ENCODE measurements around the gene HS3ST3A1. TPM values are rescaled to one million over a fixed set of nuclear protein-coding genes. Genes with fewer than 3 reads are reported as not detected.
A peak's percentile ranks its signal among the peaks of the same experiment; 100 is the strongest.

HS3ST3A1 gene
- total and polyA plus RNA-seq, 2 of the 4 experiments (the other 2 are of a cell fraction), result 8.8 to 9.0 TPM

- H3K18ac ChIP-seq (ENCODE audit: low read depth, low read length), result peak overlapping the region; percentile 54; the same call in 1 of the 2 replicates
- TF ChIP-seq CEBPB (IDR thresholded peaks at IDR 0.05; ENCODE audit: low read depth, low read length), result peak; percentile 55
- no peak for TF ChIP-seq BHLHE40 (IDR thresholded peaks at IDR 0.05; ENCODE audit: low read depth, low read length)
- TF ChIP-seq CTCF (conservative IDR thresholded peaks at IDR 0.05; ENCODE audit: low read depth, low read length), result no peak
- ATAC-seq (ENCODE audit: low read depth) (peak; percentile 27; the same call in 1 of the 2 replicates), DNase-seq (no peak)
- peaks cover 16% of the 10 kb centered on the region for H3K4me1 ChIP-seq (ENCODE audit: control insufficient read depth, insufficient read depth, low read length)
- peak overlapping the region; percentile 54 for H2BK5ac ChIP-seq (ENCODE audit: low read depth, low read length, poor library complexity, severe bottlenecking)
- no peak overlapping the region; the same call in 1 of the 2 replicates for H3K14ac ChIP-seq (replicated peaks; ENCODE audit: low read depth, low read length)
- H3K9ac ChIP-seq (ENCODE audit: low read depth, low read length), result no peak overlapping the region
- ChIA-PET CTCF (no interaction called here), POLR2A (ENCODE audit: unreplicated experiment) (no interaction called here)
- dilution Hi-C loops (cut with HindIII; ENCODE audit: low sequenced_read_pairs, unreplicated experiment), result no loop called here
- 38% methylated on average over 1 of the region's 5 CpGs; no CpG with 5 or more reads in 1 of the 2 experiments for WGBS, 2 experiments (ENCODE audit: extremely low coverage in 2 of 2, insufficient read length in 1 of 2)
- no peak overlapping the region for H3K27ac ChIP-seq (ENCODE audit: insufficient read depth, low read length)
- H3K36me3 ChIP-seq (ENCODE audit: control insufficient read depth, insufficient read depth, low read length), result no peaks in the 10 kb centered on the region
- H4K20me1 ChIP-seq (ENCODE audit: insufficient read depth, low read length), result no peaks in the 10 kb centered on the region
- no peak overlapping the region for H2BK15ac ChIP-seq (ENCODE audit: low read depth, low read length)
- peak overlapping the region; percentile 6; the same call in 1 of the 2 replicates for H2BK20ac ChIP-seq (ENCODE audit: low read depth, low read length)
- H3K56ac ChIP-seq (ENCODE audit: extremely low read depth, insufficient read depth, low read length), result no peak overlapping the region
- H4K5ac ChIP-seq (ENCODE audit: low read depth, low read length), result peak overlapping the region; percentile 36; the same call in 1 of the 2 replicates
- H3K4me3 ChIP-seq (ENCODE audit: insufficient read depth, low read depth, low read length), result no peak overlapping the region
- no peaks in the 10 kb centered on the region for H3K79me1 ChIP-seq (ENCODE audit: low read depth in 1 of 2, low read length in 2 of 2)
- peaks cover 7% of the 10 kb centered on the region for H3K9me1 ChIP-seq (ENCODE audit: insufficient read depth, low read length)
- no peak overlapping the region for H4K91ac ChIP-seq (ENCODE audit: insufficient read depth, low read depth, low read length)
- H3K27me3 ChIP-seq (ENCODE audit: control insufficient read depth, insufficient read depth, low read length), result no peaks in the 10 kb centered on the region
- no TSS peak for BruUV-seq (replicated peaks)
- in situ Hi-C loops (cut with MboI; ENCODE audit: low sequenced_read_pairs), result no loop called here
- no peak overlapping the region for H3K23ac ChIP-seq (ENCODE audit: low read depth, low read length)
- peak overlapping the region; percentile 29; the same call in 1 of the 2 replicates for H2BK120ac ChIP-seq (ENCODE audit: low read depth, low read length)
- no peaks in the 10 kb centered on the region for H3K9me3 ChIP-seq (ENCODE audit: control insufficient read depth, insufficient read depth, low read length)
- intact Hi-C loops (cut with micrococcal nuclease), result loop anchor here (1.0 kb wide), 1 partner anchor 653 kb away; no protein-coding TSS in a partner anchor
- no peak overlapping the region for H2AK9ac ChIP-seq (replicated peaks; ENCODE audit: low read depth, low read length, poor library complexity)
- peak overlapping the region in 1 of 2 experiments; percentile 29; a peak in 1 of 4 replicates for H4K8ac ChIP-seq (ENCODE audit: low read depth in 2 of 2, low read length in 2 of 2)
- peak overlapping the region; percentile 19 for H3K4ac ChIP-seq (ENCODE audit: low read depth, low read length)
- H2AFZ ChIP-seq (replicated peaks; ENCODE audit: low read length, poor library complexity), result peak overlapping the region; percentile 45
- no peak overlapping the region for H3K4me2 ChIP-seq (ENCODE audit: low read depth, low read length)
- H2AK5ac ChIP-seq (ENCODE audit: low read depth, low read length), result no peak overlapping the region; the same call in 1 of the 2 replicates
These were observed 45.3 kb upstream of the HS3ST3A1 start for GRCh38 chr17:13646969-13647542.
